Transverse colon (tissue), 4 donors: Measurements from ENCODE around the gene MNS1. TPM values are rescaled to one million over a fixed set of nuclear protein-coding genes. Genes with fewer than 3 reads are reported as not detected.

Experiments used
- DNase-seq: peaks from one replicate; pipeline ENCODE4 v3.0.0-alpha.2; 2019
- H3K27ac ChIP-seq, 4 donors: fragments of 200-600 bp; sonication (generic); 2 replicates each; pipeline ENCODE4 v1.5.1; 2016 to 2018; ENCODE audit warnings: inconsistent platforms in 4 of 4
- H3K27me3 ChIP-seq: fragments of 200-600 bp; sonication (generic); 2 replicates; pipeline ENCODE4 v1.5.1; 2017; ENCODE audit warnings: inconsistent platforms
- H3K36me3 ChIP-seq, 4 donors: fragments of 200-600 bp; sonication (generic); 2 replicates each; pipeline ENCODE4 v1.5.1; 2017 to 2019; ENCODE audit warnings: inconsistent platforms in 4 of 4
- H3K4me1 ChIP-seq, 4 donors: fragments of 200-600 bp; sonication (generic); 2 replicates each; pipeline ENCODE4 v1.5.1; 2017 to 2020; ENCODE audit warnings: inconsistent platforms in 4 of 4
- H3K4me3 ChIP-seq, 4 donors: fragments of 200-600 bp; sonication (generic); 1 replicate in 1 of 4; 2 replicates in 3 of 4; pipeline versions ENCODE4 v1.5.1 to v1.6.1; 2017 to 2019; ENCODE audit warnings: inconsistent platforms in 4 of 4
- H3K9me3 ChIP-seq, 2 donors: fragments of 200-600 bp; sonication (generic); 2 replicates each; pipeline ENCODE4 v1.5.1; 2017 to 2019; ENCODE audit warnings: inconsistent platforms in 2 of 2
- CTCF ChIP-seq, 5 experiments: fragments of 200-600 bp in 3 of 5; fragments of 450-650 bp in 2 of 5; sonication (generic) in 3 of 5; IDR thresholded peaks; 1 replicate in 2 of 5; 2 replicates in 3 of 5; pipeline ENCODE4 v1.5.1; 2016 to 2017; ENCODE audit warnings: antibody characterized with exemption in 5 of 5, inconsistent platforms in 3 of 5, mild to moderate bottlenecking in 2 of 5, moderate library complexity in 1 of 5
- EP300 ChIP-seq: sonication (generic); formaldehyde crosslinking; IDR thresholded peaks from one replicate; pipeline ENCODE4 v1.6.1; 2017; ENCODE audit warnings: antibody characterized with exemption, low read depth
- POLR2A ChIP-seq: fragments of 450-650 bp; IDR thresholded peaks from one replicate; pipeline ENCODE4 v1.6.1; 2016; ENCODE audit warnings: antibody characterized with exemption, mild to moderate bottlenecking, moderate library complexity
- POLR2AphosphoS5 ChIP-seq, 3 donors: sonication (generic); formaldehyde crosslinking; IDR thresholded peaks; one replicate each; pipeline ENCODE4 v1.6.1; 2016; ENCODE audit warnings: antibody characterized with exemption in 3 of 3
- WGBS, 2 donors: methylation state at CpG; one replicate each; pipeline ENCODE4 v1.1.5; 2018; ENCODE audit warnings: low coverage in 1 of 2; 5-methylcytosine and 5-hydroxymethylcytosine counted together
- in situ Hi-C, 4 donors: fragments of 200-750 bp; cut with MboI; loops; one replicate each; pipeline versions ENCODE4 v1.15.0 to v1.15.1; 2017; ENCODE audit warnings: low sequenced_read_pairs in 3 of 4, low pct_ligation_motif_present in 1 of 4, low pct_unique_long_range_greater_than_20kb in 1 of 4
- intact Hi-C: fragments of 100-400 bp; cut with DNase I; formaldehyde crosslinking; loops from one replicate; pipeline ENCODE4 v1.15.1; 2023; ENCODE audit warnings: low total_unique reads
- total RNA-seq, 4 donors: library from RNA; depleted of rRNA; stranded (reverse); fragments of >200 nt; gene quantifications; one replicate each; pipeline ENCODE4 v1.1.0, GENCODE V29; 2016

The MNS1 gene
- total RNA-seq, 4 donors from 2014 or later: 0.16 to 0.96 (median 0.40) TPM; not detected in 1

GRCh38 chr15:56456229-56456628 is 8.7 kb downstream of the MNS1 start:
- no peaks in the 10 kb centered on the region for H3K36me3 ChIP-seq
- 86 to 89% methylated on average over 3 of the region's 3 CpGs for WGBS, 2 donors
- no peaks in the 10 kb centered on the region for H3K27me3 ChIP-seq
- no peak for DNase-seq
- in situ Hi-C loops: no loop called here
- no peak for TF ChIP-seq EP300
- no peak for TF ChIP-seq CTCF (IDR thresholded peaks at IDR 0.05)
- no peak for TF ChIP-seq POLR2A
- TF ChIP-seq POLR2AphosphoS5 (IDR thresholded peaks at IDR 0.05): no peak
- intact Hi-C loops: no loop called here
- H3K9me3 ChIP-seq: no peaks in the 10 kb centered on the region
- H3K4me3 ChIP-seq: no peak overlapping the region
- no peak overlapping the region for H3K27ac ChIP-seq
- no peaks in the 10 kb centered on the region for H3K4me1 ChIP-seq

GRCh38 chr15:56454836-56455235 is 10.1 kb downstream of the MNS1 start:
- no peak overlapping the region for H3K4me3 ChIP-seq
- no peak for DNase-seq
- H3K27me3 ChIP-seq: no peaks in the 10 kb centered on the region
- H3K27ac ChIP-seq: no peak overlapping the region
- no peaks in the 10 kb centered on the region for H3K36me3 ChIP-seq
- intact Hi-C loops (no loop called here), in situ Hi-C loops (no loop called here)
- no peaks in the 10 kb centered on the region for H3K4me1 ChIP-seq
- whole genome bisulfite sequencing, 2 donors: 67 to 81% methylated on average over 1 of the region's 1 CpG
- TF ChIP-seq POLR2AphosphoS5 (IDR thresholded peaks at IDR 0.05) (no peak), EP300 (no peak), POLR2A (no peak), CTCF (IDR thresholded peaks at IDR 0.05) (no peak)
- no peaks in the 10 kb centered on the region for H3K9me3 ChIP-seq

- Histone ChIP-seq H3K9me3 (no peaks in the 10 kb centered on the region), H3K36me3 (no peaks in the 10 kb centered on the region), H3K27ac (no peak overlapping the region), H3K4me1 (no peaks in the 10 kb centered on the region), H3K4me3 (no peak overlapping the region), H3K27me3 (no peaks in the 10 kb centered on the region)
- DNase-seq: no peak
- TF ChIP-seq POLR2A: no peak
- TF ChIP-seq POLR2AphosphoS5 (IDR thresholded peaks at IDR 0.05): no peak
- TF ChIP-seq CTCF (IDR thresholded peaks at IDR 0.05): no peak
- TF ChIP-seq EP300: no peak
- WGBS, 2 donors: 52 to 63% methylated on average over 5 of the region's 5 CpGs
- intact Hi-C loops (no loop called here), in situ Hi-C loops (no loop called here)
These were observed 19.2 kb downstream of the MNS1 start for GRCh38 chr15:56445746-56446145.

GRCh38 chr15:56442354-56442753 is 22.6 kb downstream of the MNS1 start:
- no peak for DNase-seq
- Histone ChIP-seq H3K9me3 (no peaks in the 10 kb centered on the region), H3K27ac (no peak overlapping the region), H3K27me3 (no peaks in the 10 kb centered on the region), H3K4me3 (no peak overlapping the region), H3K4me1 (no peaks in the 10 kb centered on the region), H3K36me3 (no peaks in the 10 kb centered on the region)
- intact Hi-C loops: no loop called here
- WGBS, 2 donors: 97 to 100% methylated on average over 2 to 3 of the region's 3 CpGs
- in situ Hi-C loops: no loop called here
- TF ChIP-seq POLR2AphosphoS5 (IDR thresholded peaks at IDR 0.05) (no peak), EP300 (no peak)

- in situ Hi-C loops: no loop called here
- no peak for TF ChIP-seq POLR2A
- TF ChIP-seq CTCF (IDR thresholded peaks at IDR 0.05): no peak
- no peak for TF ChIP-seq POLR2AphosphoS5 (IDR thresholded peaks at IDR 0.05)
- no peak for TF ChIP-seq EP300
- no peaks in the 10 kb centered on the region for H3K27me3 ChIP-seq
These were observed 24.6 kb downstream of the MNS1 start for GRCh38 chr15:56440214-56440770.

More at GRCh38 chr15:56440214-56440770, 24.6 kb downstream of the MNS1 start:
- no peaks in the 10 kb centered on the region for H3K4me1 ChIP-seq
- H3K4me3 ChIP-seq: no peak overlapping the region
- WGBS, 2 donors: 89 to 97% methylated on average over 1 of the region's 1 CpG
- H3K27ac ChIP-seq: no peak overlapping the region
- no peak for DNase-seq
- intact Hi-C loops: no loop called here
- H3K9me3 ChIP-seq: no peaks in the 10 kb centered on the region
- peaks cover 0 to 3% (median 0%) of the 10 kb centered on the region in 4 donors for H3K36me3 ChIP-seq
